CD14-positive monocyte (primary cell): ENCODE results near the gene TTC7B. TPM values are rescaled to one million over a fixed set of nuclear protein-coding genes. Genes with fewer than 3 reads are reported as not detected.

Experiments
- DNase-seq, 3 donors: peaks; one replicate each; pipeline ENCODE4 v3.0.0-alpha.2; 2011 to 2022
- H2AFZ ChIP-seq: 2 replicates; pipeline ENCODE4 v1.6.0; 2012; ENCODE audit warnings: mild to moderate bottlenecking, low read depth, low read length, inconsistent platforms; ENCODE audit not compliant: insufficient read depth, poor library complexity, severe bottlenecking
- H3K27ac ChIP-seq, 2 donors: 1 replicate in 1 of 2; 2 replicates in 1 of 2; pipeline ENCODE4 v1.5.1; 2012 to 2013; ENCODE audit warnings: low read length in 2 of 2, control low read depth in 1 of 2, inconsistent platforms in 1 of 2, low read depth in 1 of 2, mild to moderate bottlenecking in 1 of 2
- H3K27me3 ChIP-seq, 2 donors: one replicate each; pipeline versions ENCODE4 v1.6.0 to v1.6.1; 2011 to 2013; ENCODE audit warnings: low read length in 2 of 2; ENCODE audit not compliant: control insufficient read depth in 2 of 2, insufficient read depth in 2 of 2
- H3K36me3 ChIP-seq, 2 donors: replicated peaks in 1 of 2; 1 replicate in 1 of 2; 2 replicates in 1 of 2; pipeline versions ENCODE4 v1.5.1 to v1.6.1; 2012 to 2013; ENCODE audit warnings: low read length in 2 of 2, control low read depth in 1 of 2, inconsistent platforms in 1 of 2, mild to moderate bottlenecking in 1 of 2; ENCODE audit not compliant: insufficient read depth in 2 of 2, control insufficient read depth in 1 of 2
- H3K4me1 ChIP-seq, 2 donors: 1 replicate in 1 of 2; 2 replicates in 1 of 2; pipeline versions ENCODE4 v1.5.1 to v1.6.1; 2012 to 2013; ENCODE audit warnings: low read length in 2 of 2, control low read depth in 1 of 2, inconsistent platforms in 1 of 2, mild to moderate bottlenecking in 1 of 2, moderate library complexity in 1 of 2; ENCODE audit not compliant: insufficient read depth in 2 of 2, control insufficient read depth in 1 of 2
- H3K4me2 ChIP-seq: replicated peaks from 2 replicates; pipeline ENCODE3; 2012; ENCODE audit warnings: low read length, moderate library complexity, mild to moderate bottlenecking; ENCODE audit not compliant: poor library complexity, severe bottlenecking; ENCODE audit errors: extremely low read depth
- H3K4me3 ChIP-seq, 3 experiments: fragments of 200-600 bp in 1 of 3; sonication (generic) in 1 of 3; replicated peaks in 1 of 3; 1 replicate in 2 of 3; 2 replicates in 1 of 3; pipeline ENCODE4 v1.5.1; 2011 to 2013; ENCODE audit warnings: low read length in 3 of 3, mild to moderate bottlenecking in 3 of 3, control low read depth in 2 of 3, low read depth in 2 of 3, inconsistent platforms in 1 of 3, moderate library complexity in 1 of 3
- H3K79me2 ChIP-seq: 2 replicates; pipeline ENCODE4 v1.6.0; 2012; ENCODE audit warnings: mild to moderate bottlenecking, control low read depth, inconsistent platforms, low read length, moderate library complexity; ENCODE audit not compliant: insufficient read depth
- H3K9ac ChIP-seq: 2 replicates; pipeline ENCODE4 v1.6.0; 2017; ENCODE audit warnings: low read length, mild to moderate bottlenecking; ENCODE audit not compliant: insufficient read depth, poor library complexity, severe bottlenecking
- H3K9me3 ChIP-seq, 2 donors: replicated peaks in 1 of 2; 1 replicate in 1 of 2; 2 replicates in 1 of 2; pipeline versions ENCODE4 v1.5.1 to v1.6.1; 2012 to 2013; ENCODE audit warnings: low read length in 2 of 2, control low read depth in 1 of 2; ENCODE audit not compliant: control insufficient read depth in 1 of 2, insufficient read depth in 1 of 2
- H4K20me1 ChIP-seq: 2 replicates; pipeline ENCODE4 v1.6.0; 2012; ENCODE audit warnings: mild to moderate bottlenecking, low read length, control low read depth, moderate library complexity; ENCODE audit not compliant: insufficient read depth
- H3K27ac Mint-ChIP-seq, 7 donors: one replicate each; pipeline ENCODE4 v1.8.0; 2020; ENCODE audit warnings: mild to moderate bottlenecking in 7 of 7, mixed read lengths in 7 of 7, moderate library complexity in 6 of 7, inconsistent platforms in 2 of 7
- H3K27me3 Mint-ChIP-seq, 3 donors: one replicate each; pipeline ENCODE4 v1.8.0; 2021 to 2022; ENCODE audit warnings: low read depth in 3 of 3, mild to moderate bottlenecking in 3 of 3, mixed read lengths in 3 of 3, moderate library complexity in 3 of 3, inconsistent platforms in 1 of 3
- H3K36me3 Mint-ChIP-seq, 2 donors: one replicate each; pipeline ENCODE4 v1.8.0; 2020; ENCODE audit warnings: mixed read lengths in 2 of 2, inconsistent platforms in 1 of 2, mild to moderate bottlenecking in 1 of 2
- H3K4me1 Mint-ChIP-seq: one replicate; pipeline ENCODE4 v1.8.0; 2020; ENCODE audit warnings: mild to moderate bottlenecking, mixed read lengths
- H3K4me3 Mint-ChIP-seq, 2 donors: one replicate each; pipeline ENCODE4 v1.8.0; 2020; ENCODE audit warnings: mild to moderate bottlenecking in 2 of 2, mixed read lengths in 2 of 2, moderate library complexity in 1 of 2
- H3K9me3 Mint-ChIP-seq, 7 donors: one replicate each; pipeline ENCODE4 v1.8.0; 2020 to 2022; ENCODE audit warnings: mixed read lengths in 7 of 7, mild to moderate bottlenecking in 6 of 7, moderate library complexity in 6 of 7, inconsistent platforms in 2 of 7
- WGBS: methylation state at CpG from one replicate; pipeline ENCODE4 v1.1.5; 2013; ENCODE audit warnings: missing lambda C conversion rate; ENCODE audit not compliant: insufficient coverage; 5-methylcytosine and 5-hydroxymethylcytosine counted together
- intact Hi-C, 2 donors: fragments of 100-400 bp; cut with micrococcal nuclease; formaldehyde crosslinking; loops; one replicate each; pipeline versions ENCODE4 v1.15.0 to v1.15.1; 2023
- polyA plus RNA-seq, 3 donors: library from polyadenylated mRNA; depleted of rRNA in 1 of 3; unstranded in 2 of 3; stranded (reverse) in 1 of 3; fragments of 300-500 nt in 2 of 3; fragments of >200 nt in 1 of 3; fragmentation: Illumina TruSeq in 2 of 3; gene quantifications; 1 replicate in 2 of 3; 2 replicates in 1 of 3; pipeline ENCODE4 v1.2.3, GENCODE V29; 2012 to 2021
- TF ChIP-seq, protein P1 (sequence below): fragments of 200-600 bp; IDR thresholded peaks from one replicate; pipeline ENCODE4 v1.8.0; 2022; ENCODE audit warnings: antibody characterized with exemption, mild to moderate bottlenecking

Gene TTC7B
- polyA plus RNA-seq, 3 donors: 0.87 to 2.6 (median 1.2) TPM

DNA sequence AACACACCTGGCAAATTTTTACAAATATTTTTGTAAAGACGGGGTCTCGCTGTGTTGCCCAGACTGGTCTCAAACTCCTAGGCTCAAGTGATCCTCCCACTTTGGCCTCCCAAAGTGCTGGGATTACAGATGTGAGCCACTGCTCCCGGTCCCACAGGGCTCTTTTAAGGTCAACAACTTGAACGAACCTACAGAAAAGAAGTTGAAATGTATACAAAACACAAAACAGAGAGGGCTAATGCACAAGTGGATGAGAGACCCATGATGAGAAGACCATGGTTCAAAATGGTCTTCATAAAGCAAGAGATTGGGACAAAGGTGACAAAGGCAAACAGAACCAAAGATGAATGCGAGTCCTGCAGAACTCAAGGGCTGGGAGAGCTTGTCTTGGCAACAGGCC, 328.0 kb downstream of the TTC7B start:
- 91% methylated on average over 4 of the region's 5 CpGs for WGBS
- peaks cover 9% of the 10 kb centered on the region for H3K4me1 Mint-ChIP-seq
- Histone ChIP-seq H3K9me3 (no peaks in the 10 kb centered on the region), H3K9ac (no peak overlapping the region), H3K27me3 (no peaks in the 10 kb centered on the region), H3K36me3 (no peaks in the 10 kb centered on the region), H4K20me1 (no peaks in the 10 kb centered on the region), H3K4me1 (peaks cover 4 to 5% of the 10 kb centered on the region in 2 donors), H3K79me2 (no peaks in the 10 kb centered on the region), H2AFZ (no peak overlapping the region), H3K27ac (no peak overlapping the region), H3K4me3 (no peak overlapping the region), H3K4me2 (no peak overlapping the region)
- H3K4me3 Mint-ChIP-seq: no peak overlapping the region
- no peak overlapping the region for H3K27ac Mint-ChIP-seq
- peaks cover 3 to 8% (median 6%) of the 10 kb centered on the region in 3 donors for H3K27me3 Mint-ChIP-seq
- intact Hi-C loops: no loop called here
- H3K9me3 Mint-ChIP-seq: peaks cover 0 to 4% (median 0%) of the 10 kb centered on the region in 7 donors
- no peak for DNase-seq
- TF ChIP-seq, protein P1, sequence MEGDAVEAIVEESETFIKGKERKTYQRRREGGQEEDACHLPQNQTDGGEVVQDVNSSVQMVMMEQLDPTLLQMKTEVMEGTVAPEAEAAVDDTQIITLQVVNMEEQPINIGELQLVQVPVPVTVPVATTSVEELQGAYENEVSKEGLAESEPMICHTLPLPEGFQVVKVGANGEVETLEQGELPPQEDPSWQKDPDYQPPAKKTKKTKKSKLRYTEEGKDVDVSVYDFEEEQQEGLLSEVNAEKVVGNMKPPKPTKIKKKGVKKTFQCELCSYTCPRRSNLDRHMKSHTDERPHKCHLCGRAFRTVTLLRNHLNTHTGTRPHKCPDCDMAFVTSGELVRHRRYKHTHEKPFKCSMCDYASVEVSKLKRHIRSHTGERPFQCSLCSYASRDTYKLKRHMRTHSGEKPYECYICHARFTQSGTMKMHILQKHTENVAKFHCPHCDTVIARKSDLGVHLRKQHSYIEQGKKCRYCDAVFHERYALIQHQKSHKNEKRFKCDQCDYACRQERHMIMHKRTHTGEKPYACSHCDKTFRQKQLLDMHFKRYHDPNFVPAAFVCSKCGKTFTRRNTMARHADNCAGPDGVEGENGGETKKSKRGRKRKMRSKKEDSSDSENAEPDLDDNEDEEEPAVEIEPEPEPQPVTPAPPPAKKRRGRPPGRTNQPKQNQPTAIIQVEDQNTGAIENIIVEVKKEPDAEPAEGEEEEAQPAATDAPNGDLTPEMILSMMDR: no peak
- no peaks in the 10 kb centered on the region for H3K36me3 Mint-ChIP-seq

DNA sequence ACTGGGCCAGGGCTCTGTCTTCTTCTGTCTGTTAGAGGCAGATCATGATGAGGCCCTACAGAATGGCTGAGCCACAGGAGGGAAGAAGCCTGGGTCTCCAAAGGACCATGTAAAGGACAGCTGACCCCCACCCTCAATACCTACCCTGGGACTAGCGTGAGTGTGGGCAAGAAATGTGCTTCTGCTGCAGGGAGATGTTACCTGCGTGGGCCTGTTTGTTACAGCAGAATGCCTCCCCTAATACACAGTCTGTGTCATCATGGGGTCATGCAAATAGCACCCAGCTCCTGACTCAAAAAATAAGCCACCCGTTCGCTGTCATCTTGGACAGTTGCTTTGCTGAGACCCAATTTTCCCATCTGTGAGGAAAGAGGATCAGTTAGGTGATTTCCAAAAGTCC, 328.8 kb downstream of the TTC7B start:
- Mint-ChIP-seq H3K36me3 (no peaks in the 10 kb centered on the region), H3K4me1 (peaks cover 9% of the 10 kb centered on the region), H3K4me3 (no peak overlapping the region), H3K9me3 (peaks cover 0 to under 1% (median 0%) of the 10 kb centered on the region in 7 donors), H3K27ac (no peak overlapping the region), H3K27me3 (peaks cover under 1 to 8% (median 6%) of the 10 kb centered on the region in 3 donors)
- Histone ChIP-seq H3K4me2 (no peak overlapping the region), H2AFZ (no peak overlapping the region), H3K9me3 (no peaks in the 10 kb centered on the region), H3K36me3 (no peaks in the 10 kb centered on the region), H3K9ac (no peak overlapping the region), H3K27ac (no peak overlapping the region), H3K79me2 (no peaks in the 10 kb centered on the region), H3K27me3 (no peaks in the 10 kb centered on the region), H3K4me1 (peaks cover 4 to 5% of the 10 kb centered on the region in 2 donors), H4K20me1 (no peaks in the 10 kb centered on the region), H3K4me3 (no peak overlapping the region)
- TF ChIP-seq, protein P1: no peak
- 80% methylated on average over 2 of the region's 4 CpGs for WGBS
- DNase-seq: no peak
- intact Hi-C loops: no loop called here
